Stimulated activated CD8-positive, alpha-beta memory T cell treated with anti-CD3 and anti-CD28 coated beads, Interleukin-7, amount 100 ng/mL, for 1 hour (primary cell): Measurements from ENCODE around the gene MRPL1.
"Not testable (repeated sequence)": the region's sequence is repeated elsewhere in the genome, so short reads cannot be mapped to it uniquely, and the experiment has no call there.

Source experiments
- DNase-seq, 2 donors: peaks; one replicate each; pipeline ENCODE4 v3.0.0-alpha.2; 2020; ENCODE audit warnings: low read depth in 2 of 2

MRPL1 gene

DNA sequence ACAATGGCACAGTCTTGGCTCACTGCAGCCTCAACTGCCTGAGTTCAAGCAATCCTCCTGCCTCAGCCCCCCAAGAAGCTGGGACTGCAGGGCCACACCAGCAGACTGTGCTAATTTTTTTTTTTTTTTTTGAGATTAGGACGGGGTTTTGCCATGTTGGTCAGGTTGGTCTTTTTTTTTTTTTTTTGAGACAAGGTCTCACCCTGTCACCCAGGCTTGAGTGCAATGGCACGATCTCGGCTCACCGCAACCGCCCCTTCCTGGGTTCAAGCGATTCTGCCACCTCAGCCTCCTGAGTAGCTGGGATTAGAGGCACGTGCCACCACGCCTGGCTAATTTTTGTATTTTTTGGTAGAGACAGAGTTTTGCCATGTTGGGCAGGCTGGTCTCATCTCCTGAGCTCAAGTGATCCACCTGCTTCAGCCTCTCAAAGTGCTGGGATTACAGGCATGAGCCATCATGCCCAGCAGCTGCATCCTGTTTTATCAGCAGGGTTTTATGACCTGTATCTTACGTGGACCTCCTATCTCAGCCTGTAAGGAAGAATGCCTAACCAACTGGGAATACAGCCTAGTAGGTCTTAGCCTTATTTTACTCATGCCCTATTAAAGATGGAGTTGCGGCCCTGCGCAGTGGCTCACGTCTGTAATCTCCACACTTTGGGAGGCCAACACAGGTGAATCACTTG lies 13.2 kb upstream of the MRPL1 start:
- DNase-seq: no peak

DNA sequence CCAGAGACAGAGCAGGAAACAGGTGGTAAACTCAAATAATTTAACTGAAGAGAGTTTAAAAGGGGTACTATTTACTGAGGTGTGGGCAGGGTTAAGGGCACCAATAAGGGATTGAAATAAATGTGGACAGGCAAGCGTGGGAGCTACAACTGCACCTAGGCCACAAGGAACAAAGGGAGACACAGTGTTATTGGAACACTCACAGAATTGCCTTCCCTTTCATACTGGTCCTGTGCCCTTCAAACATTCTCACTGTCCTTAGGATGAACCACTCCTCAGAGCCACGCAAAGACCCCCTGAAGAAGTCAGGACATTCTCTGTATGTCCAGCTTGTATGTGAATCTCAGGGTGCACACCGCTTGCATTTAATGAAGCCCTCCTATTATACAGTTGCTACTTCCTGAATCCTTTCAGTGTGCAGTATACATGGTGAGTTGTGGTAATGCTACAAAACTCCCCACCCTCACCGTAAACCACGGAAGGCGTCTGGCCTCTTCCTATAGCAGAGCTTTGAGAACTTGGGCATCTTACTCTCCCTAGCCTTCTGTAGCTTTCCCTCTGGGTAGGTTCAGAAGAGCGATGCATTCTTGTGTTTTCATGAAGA lies 9.6 kb upstream of the MRPL1 start:
- DNase-seq: peak in 1 of 2 donors; percentile 34

GRCh38 chr4:77854431-77855111 lies 8.1 kb upstream of the MRPL1 start:
- DNase-seq: no peak

DNA sequence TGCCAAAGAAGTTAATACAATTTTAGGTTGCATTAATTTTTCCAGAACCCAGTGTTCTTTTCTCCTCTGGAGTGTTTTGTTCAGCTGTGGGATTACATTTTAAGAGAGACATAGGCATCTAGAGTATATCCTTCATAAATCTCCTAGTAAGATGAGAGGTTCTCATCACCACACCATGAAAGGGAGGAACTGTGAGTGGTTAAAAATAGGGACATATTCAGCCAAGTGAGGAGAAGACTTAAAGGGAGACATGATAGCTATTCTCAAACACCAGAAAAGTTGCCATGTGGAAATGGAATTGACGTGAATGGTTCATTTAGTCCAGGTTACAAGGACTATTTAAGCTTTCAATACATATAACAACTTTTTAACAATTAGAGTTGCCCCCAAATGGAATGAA lies 6.5 kb upstream of the MRPL1 start:
- no peak for DNase-seq

GRCh38 chr4:77859256-77859655 lies 3.4 kb upstream of the MRPL1 start:
- no peak for DNase-seq

GRCh38 chr4:77861495-77861894 lies 1.1 kb upstream of the MRPL1 start:
- DNase-seq: no peak

- DNase-seq: not testable (repeated sequence)
Measured at GRCh38 chr4:77863341-77863740, 711 bp downstream of the MRPL1 start.

DNA sequence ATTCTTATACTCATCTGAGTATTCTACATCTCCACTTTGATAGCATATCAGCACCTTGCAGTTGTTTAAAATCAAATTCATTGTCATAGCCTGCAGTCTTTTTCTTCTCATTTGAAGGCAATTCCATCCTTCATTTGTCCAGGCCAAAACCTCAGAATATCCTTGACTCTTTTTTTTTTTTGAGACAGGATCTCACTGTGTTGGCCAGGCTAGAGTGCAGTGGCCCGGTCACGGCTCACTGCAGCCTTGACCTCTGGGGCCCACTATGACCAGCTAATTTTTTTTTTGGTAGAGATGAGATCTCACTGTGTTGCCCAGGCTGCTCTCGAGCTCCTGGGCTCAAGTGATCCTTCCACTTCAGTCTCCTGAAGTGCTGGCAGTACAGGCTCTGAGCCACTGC lies 2.6 kb downstream of the MRPL1 start:
- no peak for DNase-seq

- no peak for DNase-seq
Measured at GRCh38 chr4:77872723-77873445, 10.3 kb downstream of the MRPL1 start.

DNA sequence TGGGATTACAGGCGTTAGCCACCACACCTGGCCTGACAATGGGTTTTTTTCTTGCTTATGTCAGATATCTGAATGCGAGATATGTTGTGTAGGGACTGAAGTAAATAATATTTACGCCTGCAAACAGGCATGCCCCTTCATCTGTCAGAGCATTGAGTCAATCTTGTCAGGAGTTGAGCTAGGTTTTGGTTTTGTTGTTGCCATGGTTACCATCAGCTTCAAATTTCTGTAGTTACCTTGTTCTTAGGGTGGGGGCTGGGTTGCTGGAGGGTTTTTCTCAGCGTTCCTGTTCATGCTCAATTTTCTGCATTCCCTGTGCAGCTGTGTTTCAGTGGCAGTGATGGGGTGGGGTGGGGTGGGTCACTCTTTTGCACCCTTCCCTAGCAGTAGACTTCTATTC lies 14.5 kb downstream of the MRPL1 start:
- DNase-seq: no peak

DNA sequence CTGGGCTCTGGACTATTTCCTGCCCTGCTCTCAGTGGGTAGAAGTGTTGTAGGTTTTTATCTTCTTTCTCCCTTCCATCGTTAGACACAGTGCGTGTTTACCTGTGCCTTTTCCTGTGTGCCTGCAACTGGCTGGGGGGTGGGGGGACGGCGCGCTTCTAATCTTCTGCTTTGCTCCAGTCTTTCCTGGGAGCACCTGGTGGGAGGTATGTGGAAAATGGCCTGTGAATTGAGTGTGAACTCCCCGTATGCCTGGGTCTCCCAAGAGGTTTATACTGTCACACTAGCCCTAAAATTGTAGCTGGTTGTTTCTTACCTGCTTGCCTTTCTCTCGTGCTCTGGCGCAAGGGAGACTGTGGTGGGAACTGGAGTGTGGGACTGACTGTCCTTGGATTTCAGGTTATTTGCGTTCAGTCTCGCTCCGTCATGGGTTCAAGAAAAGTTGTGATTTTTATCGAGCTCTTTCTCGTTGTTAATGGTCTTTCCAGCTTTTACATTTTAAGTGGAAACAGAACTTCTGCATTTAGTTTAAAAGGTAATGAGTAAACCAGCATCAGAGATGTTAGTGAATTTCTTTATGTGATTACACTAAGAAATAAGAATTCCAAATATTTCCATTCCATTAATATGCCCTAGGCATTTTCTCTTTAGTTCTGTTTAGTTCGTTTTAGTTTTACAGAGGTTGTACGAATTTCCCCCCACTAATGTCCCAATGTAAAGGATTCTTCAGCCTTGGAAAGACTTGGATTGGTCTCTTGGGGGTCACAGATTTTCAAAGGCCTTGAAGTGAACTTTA lies 15.3 kb downstream of the MRPL1 start:
- DNase-seq: no peak

DNA sequence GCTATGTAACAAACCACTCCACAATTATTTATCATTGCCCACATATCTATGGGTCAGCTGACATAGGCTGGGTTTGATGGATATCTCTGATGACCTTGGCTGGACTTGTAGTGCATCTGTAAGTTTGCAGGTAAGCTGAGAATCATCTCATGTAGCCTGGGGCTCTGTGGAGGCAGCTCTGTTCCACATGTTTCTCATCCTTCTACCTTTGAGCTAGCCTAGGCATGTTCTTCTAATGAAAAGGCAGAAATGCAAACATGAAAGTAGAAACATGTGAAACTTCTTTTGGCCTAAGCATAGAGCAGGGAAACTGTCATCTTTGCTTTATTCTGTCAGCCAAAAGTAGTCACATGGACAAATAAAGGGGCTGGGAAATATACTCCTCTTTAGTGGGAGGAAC lies 18.2 kb downstream of the MRPL1 start:
- no peak for DNase-seq

- DNase-seq: no peak
Measured at GRCh38 chr4:77881460-77882295, 19.0 kb downstream of the MRPL1 start.

DNA sequence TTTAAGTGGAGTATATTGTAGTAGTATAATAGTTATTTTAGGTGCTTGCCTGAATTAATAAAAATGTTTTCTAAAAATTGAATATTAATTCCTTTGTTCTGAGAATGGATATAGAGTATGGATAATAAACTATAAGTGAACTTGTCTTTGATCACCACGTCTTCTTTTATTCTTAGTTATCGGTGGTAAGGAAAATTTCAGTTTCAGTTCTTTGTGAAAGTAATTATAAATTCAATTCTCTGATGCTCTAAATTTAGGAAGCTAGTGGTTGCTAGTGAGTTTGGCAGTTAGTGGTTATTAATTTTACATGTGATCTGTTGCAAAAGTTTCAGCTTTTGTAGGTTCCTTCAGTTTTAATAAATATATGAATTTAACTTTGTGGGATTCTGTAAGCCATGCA lies 30.8 kb downstream of the MRPL1 start:
- no peak for DNase-seq

DNA sequence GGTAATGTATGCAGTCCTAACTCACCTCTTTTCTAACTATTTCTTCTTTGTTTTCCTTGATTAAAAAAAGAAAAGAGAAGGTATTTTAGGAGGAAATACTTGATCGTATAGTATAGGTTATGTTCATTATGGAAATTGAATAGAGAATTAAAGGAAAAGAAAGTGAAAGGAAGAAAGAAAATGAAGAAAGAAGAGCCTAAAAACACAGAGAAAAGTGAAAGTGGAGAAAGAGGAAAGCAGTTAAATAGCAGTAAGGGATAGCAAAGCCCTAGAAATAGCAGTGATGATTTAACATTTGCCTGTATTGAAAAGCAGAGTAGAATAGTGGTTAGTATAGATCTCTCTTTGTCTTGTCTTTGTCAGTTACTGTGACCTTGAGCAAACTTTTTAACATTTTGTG lies 37.0 kb downstream of the MRPL1 start:
- no peak for DNase-seq

- no peak for DNase-seq
Measured at GRCh38 chr4:77903186-77903585, 40.6 kb downstream of the MRPL1 start.

GRCh38 chr4:77905651-77906263 lies 43.1 kb downstream of the MRPL1 start:
- DNase-seq: no peak

DNA sequence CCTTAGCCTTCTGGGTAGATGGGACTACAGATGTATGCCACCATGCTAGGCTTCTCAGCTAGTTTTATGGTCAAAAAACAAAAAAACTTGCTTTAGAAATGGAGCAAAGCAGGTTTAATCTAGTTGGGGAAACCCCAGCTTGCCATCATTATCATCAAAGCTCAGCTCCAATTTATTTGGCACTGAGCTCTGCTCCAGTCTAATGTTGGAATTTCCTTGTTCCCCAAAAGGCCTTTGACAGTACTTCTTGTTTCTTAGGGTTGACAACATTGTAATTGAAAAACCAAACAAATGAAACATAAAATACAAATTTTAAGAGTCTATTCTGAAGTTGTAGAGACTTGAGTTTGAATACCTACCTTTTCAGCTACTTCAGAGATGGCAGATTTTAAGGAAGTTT lies 48.0 kb downstream of the MRPL1 start:
- DNase-seq: no peak

- no peak for DNase-seq
Measured at GRCh38 chr4:77911091-77911490, 48.5 kb downstream of the MRPL1 start.

DNA sequence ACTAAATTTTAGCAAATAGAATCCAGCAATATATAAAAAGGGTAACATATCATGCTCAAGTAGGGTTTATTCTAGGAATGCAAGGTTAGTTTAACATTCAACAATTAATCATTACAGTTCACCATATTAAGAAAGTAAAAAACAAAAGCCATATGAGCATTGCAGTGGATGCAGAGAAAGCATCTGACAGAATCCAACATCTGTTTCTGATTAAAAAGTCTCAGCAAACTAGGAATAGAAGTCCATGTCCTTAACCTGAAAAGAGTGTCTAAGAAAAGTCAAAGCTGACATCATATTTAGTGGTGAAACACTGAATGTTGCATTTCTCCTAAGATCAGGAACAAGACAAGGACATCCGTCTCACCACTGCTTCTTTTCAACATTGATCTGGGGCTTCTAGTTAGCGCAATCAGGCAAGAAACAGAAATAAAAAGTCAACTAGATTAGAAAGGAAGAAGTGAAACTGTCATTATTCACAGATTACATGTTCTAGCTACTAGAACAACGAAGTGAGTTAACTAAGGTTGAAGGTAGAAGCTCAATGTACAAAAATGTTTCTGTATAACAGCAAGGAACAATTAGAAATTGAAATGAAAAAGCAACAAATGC lies 49.3 kb downstream of the MRPL1 start:
- no peak for DNase-seq
